Measurements from ENCODE around the gene LRRC73. TPM values are rescaled to one million over a fixed set of nuclear protein-coding genes. Genes with fewer than 3 reads are reported as not detected.
A peak's percentile ranks its signal among the peaks of the same experiment; 100 is the strongest.

Gene LRRC73
- total and polyA plus RNA-seq, 2 of the 8 experiments (the other 6 are each of a cell fraction or from before 2014, with no cell fraction given) = 0.24 to 0.26 TPM

DNA sequence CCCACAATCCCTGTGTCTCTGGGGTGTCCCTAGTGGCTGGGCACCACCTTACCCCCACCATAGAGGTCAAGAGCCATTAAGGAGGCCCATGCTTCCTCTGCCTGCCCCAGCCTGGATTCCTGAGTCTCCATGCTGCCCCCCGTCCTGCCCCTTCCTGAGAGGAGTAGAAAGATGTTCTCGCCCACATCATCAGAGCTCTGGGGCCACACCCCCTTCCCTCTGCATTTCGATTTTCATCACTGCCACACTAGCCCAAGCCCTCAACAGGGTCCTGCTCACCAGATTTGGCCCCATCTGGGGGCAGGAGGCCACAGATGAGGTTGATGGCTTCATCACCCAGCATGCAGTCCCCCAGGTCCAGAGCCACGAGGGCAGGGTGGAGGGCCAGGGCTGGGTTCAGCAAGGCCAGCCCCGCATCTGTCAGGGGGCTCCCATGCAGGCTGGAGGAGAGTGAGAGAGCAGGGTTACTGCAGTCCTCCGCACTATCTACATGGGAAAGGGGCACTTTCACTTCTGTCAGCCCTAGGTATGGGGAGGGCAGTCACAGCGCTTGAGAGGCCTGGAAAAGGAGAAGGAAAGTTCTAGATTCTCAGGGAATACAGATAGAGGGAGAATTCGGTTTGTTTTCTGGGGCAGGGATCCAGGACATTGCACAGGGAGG is 1.5 kb downstream of the LRRC73 start:
- Histone ChIP-seq H4K20me1 (replicated peaks in 1 of 2; ENCODE audit: control insufficient read depth in 1 of 2, insufficient read depth in 2 of 2, low read length in 2 of 2) (peaks cover 2 to 19% of the 10 kb centered on the region in 2 experiments), H3K36me3 (ENCODE audit: control insufficient read depth in 2 of 4, insufficient read depth in 4 of 4, low read length in 3 of 4) (peaks cover 12 to 26% (median 19%) of the 10 kb centered on the region in 4 experiments; a peak in 7 of 8 replicates), H3K14ac (ENCODE audit: insufficient read length) (no peak overlapping the region), H3K79me2 (ENCODE audit: control insufficient read depth in 1 of 2, insufficient read depth in 2 of 2, low read length in 2 of 2) (no peaks in the 10 kb centered on the region), H4K91ac (replicated peaks; ENCODE audit: insufficient read length, low read length) (no peak overlapping the region), H4K8ac (ENCODE audit: extremely low read depth, insufficient read depth, low read length) (no peak overlapping the region), H2BK120ac (replicated peaks; ENCODE audit: low read depth, low read length) (no peak overlapping the region), H3K23ac (ENCODE audit: insufficient read length) (no peak overlapping the region), H4K5ac (ENCODE audit: insufficient read length, low read depth, low read length) (no peak overlapping the region), H3K9me3 (ENCODE audit: insufficient read depth in 2 of 2, low read depth in 1 of 2, low read length in 1 of 2) (no peaks in the 10 kb centered on the region), H3K9ac (replicated peaks in 1 of 4; ENCODE audit: extremely low read depth in 1 of 4, low read depth in 3 of 4, low read length in 3 of 4) (no peak overlapping the region), H3K56ac (replicated peaks; ENCODE audit: insufficient read length, low read depth, low read length) (no peak overlapping the region), H2BK12ac (ENCODE audit: low read depth, low read length) (no peak overlapping the region), H2BK5ac (ENCODE audit: low read depth, low read length) (no peak overlapping the region), H3K79me1 (ENCODE audit: low read depth, low read length) (no peaks in the 10 kb centered on the region), H2BK15ac (ENCODE audit: low read length) (no peak overlapping the region), H3K4me2 (ENCODE audit: insufficient read depth in 1 of 2, low read depth in 2 of 2, low read length in 2 of 2) (peak overlapping the region in 1 of 2 experiments; percentile 62; a peak in 1 of 4 replicates), H3K4me1 (replicated peaks in 1 of 4; ENCODE audit: control insufficient read depth in 3 of 4, insufficient read depth in 4 of 4, low read length in 3 of 4) (peaks cover 0 to 21% (median 9%) of the 10 kb centered on the region in 4 experiments; a peak in 5 of 7 replicates), H2BK20ac (ENCODE audit: low read length) (no peak overlapping the region), H3K27ac (ENCODE audit: low read depth, low read length) (no peak overlapping the region), H3K18ac (ENCODE audit: extremely low read depth, low read length) (no peak overlapping the region), H2AFZ (ENCODE audit: low read length) (no peak overlapping the region), H2AK5ac (ENCODE audit: low read depth, low read length) (no peak overlapping the region), H3K23me2 (ENCODE audit: low read depth, low read length) (peaks cover 12% of the 10 kb centered on the region), H3K4ac (replicated peaks; ENCODE audit: insufficient read length, low read depth, low read length) (no peak overlapping the region), H3K4me3 (ENCODE audit: extremely low read depth in 1 of 4, insufficient read depth in 2 of 4, low read depth in 3 of 4, low read length in 4 of 4) (no peak overlapping the region), H3K27me3 (replicated peaks in 1 of 4; ENCODE audit: control insufficient read depth in 3 of 4, extremely low read depth in 1 of 4, insufficient read depth in 3 of 4, low read length in 3 of 4) (peaks cover 0 to 19% (median 15%) of the 10 kb centered on the region in 4 experiments; a peak in 5 of 7 replicates)
- POLR2A ChIA-PET (ENCODE audit: partially characterized antibody) = interaction anchor here (0.8 to 12.6 kb wide), 6 partner anchors 11 to 72 kb away, joined by 3 to 147 read pairs (median 10); partner anchors contain the start of genes DLK2, POLR1C, TJAP1 and YIPF3
- 74% methylated on average over 6 of the region's 8 CpGs; no CpG with 5 or more reads in 1 of the 2 experiments for WGBS, 2 experiments (ENCODE audit: extremely low coverage in 1 of 2, insufficient coverage in 1 of 2, insufficient read length in 1 of 2, insufficient replicate concordance in 2 of 2, low coverage in 1 of 2, low lambda C conversion rate in 2 of 2, missing lambda C conversion rate in 1 of 2)
- CTCF ChIA-PET (ENCODE audit: partially characterized antibody) = interaction anchor here (0.8 to 31.7 kb wide), 17 partner anchors 25 to 718 kb away, joined by 3 to 536 read pairs (median 5); partner anchors contain the start of genes CRIP3, DLK2, DNPH1 and TJAP1
- TF ChIP-seq, protein P1, sequence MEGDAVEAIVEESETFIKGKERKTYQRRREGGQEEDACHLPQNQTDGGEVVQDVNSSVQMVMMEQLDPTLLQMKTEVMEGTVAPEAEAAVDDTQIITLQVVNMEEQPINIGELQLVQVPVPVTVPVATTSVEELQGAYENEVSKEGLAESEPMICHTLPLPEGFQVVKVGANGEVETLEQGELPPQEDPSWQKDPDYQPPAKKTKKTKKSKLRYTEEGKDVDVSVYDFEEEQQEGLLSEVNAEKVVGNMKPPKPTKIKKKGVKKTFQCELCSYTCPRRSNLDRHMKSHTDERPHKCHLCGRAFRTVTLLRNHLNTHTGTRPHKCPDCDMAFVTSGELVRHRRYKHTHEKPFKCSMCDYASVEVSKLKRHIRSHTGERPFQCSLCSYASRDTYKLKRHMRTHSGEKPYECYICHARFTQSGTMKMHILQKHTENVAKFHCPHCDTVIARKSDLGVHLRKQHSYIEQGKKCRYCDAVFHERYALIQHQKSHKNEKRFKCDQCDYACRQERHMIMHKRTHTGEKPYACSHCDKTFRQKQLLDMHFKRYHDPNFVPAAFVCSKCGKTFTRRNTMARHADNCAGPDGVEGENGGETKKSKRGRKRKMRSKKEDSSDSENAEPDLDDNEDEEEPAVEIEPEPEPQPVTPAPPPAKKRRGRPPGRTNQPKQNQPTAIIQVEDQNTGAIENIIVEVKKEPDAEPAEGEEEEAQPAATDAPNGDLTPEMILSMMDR (IDR thresholded peaks at IDR 0.05; ENCODE audit: control extremely low read depth in 1 of 3, insufficient read depth in 1 of 3, low read depth in 1 of 3, low read length in 3 of 3) = 0 out of 4 replicates have a peak, but pooled peaks of 1 of the 3 experiments have one; percentile 2
- no peak for TF ChIP-seq HDAC6 (IDR thresholded peaks at IDR 0.05; ENCODE audit: low read depth, low read length)
- FAIRE-seq (no peak), DNase-seq (ENCODE audit: low read depth in 1 of 2, low spot score in 2 of 2) (no peak)
